Upper lobe of right lung (tissue), 1 donor: ENCODE data around the gene RBKS. TPM values are rescaled to one million over a fixed set of nuclear protein-coding genes. Genes with fewer than 3 reads are reported as not detected.

Experiments used
- ATAC-seq: fragments of 200-7000 bp; cut with Tn5 transposase; one replicate; pipeline ENCODE4 v1.9.1; 2020; ENCODE audit warnings: mild to moderate bottlenecking, moderate library complexity
- DNase-seq: peaks from one replicate; pipeline ENCODE4 v3.0.0-alpha.2; 2020
- H3K27ac ChIP-seq: fragments of 200-600 bp; one replicate; pipeline ENCODE4 v1.8.0; 2022
- H3K27me3 ChIP-seq: fragments of 200-600 bp; one replicate; pipeline ENCODE4 v1.8.0; 2022; ENCODE audit warnings: mild to moderate bottlenecking
- H3K36me3 ChIP-seq: fragments of 200-600 bp; one replicate; pipeline ENCODE4 v1.8.0; 2022
- H3K4me1 ChIP-seq: fragments of 200-600 bp; one replicate; pipeline ENCODE4 v1.8.0; 2022
- H3K4me3 ChIP-seq: fragments of 200-600 bp; one replicate; pipeline ENCODE4 v1.8.0; 2022; ENCODE audit warnings: mild to moderate bottlenecking
- H3K9me3 ChIP-seq: fragments of 200-600 bp; one replicate; pipeline ENCODE4 v1.8.0; 2022
- intact Hi-C: fragments of 100-400 bp; cut with DNase I; formaldehyde crosslinking; loops from one replicate; pipeline ENCODE4 v1.11.0; 2022
- total RNA-seq: library from RNA; stranded (reverse); fragmentation: NEBNext Ultra II Directional; extraction: Animal tissue kit (Norgen Biotek cat#: 25700); gene quantifications from one replicate; pipeline ENCODE4 v1.2.1, GENCODE V29; 2021
- TF ChIP-seq, protein P1 (sequence below): fragments of 200-600 bp; IDR thresholded peaks from one replicate; pipeline ENCODE4 v1.8.0; 2022; ENCODE audit warnings: antibody characterized with exemption
- donor health status: DM: no; HTN: yes; CAD: no; lungs with severe emphysema.

The RBKS gene
- total RNA-seq, 1 donor from 2014 or later = 1.9 TPM

GRCh38 chr2:27830656-27831055 lies 59.5 kb downstream of the RBKS start:
- DNase-seq (no peak), ATAC-seq (no peak)
- no peaks in the 10 kb centered on the region for H3K9me3 ChIP-seq
- H3K4me3 ChIP-seq = no peak overlapping the region
- intact Hi-C loops = no loop called here
- TF ChIP-seq, protein P1, sequence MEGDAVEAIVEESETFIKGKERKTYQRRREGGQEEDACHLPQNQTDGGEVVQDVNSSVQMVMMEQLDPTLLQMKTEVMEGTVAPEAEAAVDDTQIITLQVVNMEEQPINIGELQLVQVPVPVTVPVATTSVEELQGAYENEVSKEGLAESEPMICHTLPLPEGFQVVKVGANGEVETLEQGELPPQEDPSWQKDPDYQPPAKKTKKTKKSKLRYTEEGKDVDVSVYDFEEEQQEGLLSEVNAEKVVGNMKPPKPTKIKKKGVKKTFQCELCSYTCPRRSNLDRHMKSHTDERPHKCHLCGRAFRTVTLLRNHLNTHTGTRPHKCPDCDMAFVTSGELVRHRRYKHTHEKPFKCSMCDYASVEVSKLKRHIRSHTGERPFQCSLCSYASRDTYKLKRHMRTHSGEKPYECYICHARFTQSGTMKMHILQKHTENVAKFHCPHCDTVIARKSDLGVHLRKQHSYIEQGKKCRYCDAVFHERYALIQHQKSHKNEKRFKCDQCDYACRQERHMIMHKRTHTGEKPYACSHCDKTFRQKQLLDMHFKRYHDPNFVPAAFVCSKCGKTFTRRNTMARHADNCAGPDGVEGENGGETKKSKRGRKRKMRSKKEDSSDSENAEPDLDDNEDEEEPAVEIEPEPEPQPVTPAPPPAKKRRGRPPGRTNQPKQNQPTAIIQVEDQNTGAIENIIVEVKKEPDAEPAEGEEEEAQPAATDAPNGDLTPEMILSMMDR = no peak
- no peak overlapping the region for H3K27ac ChIP-seq
- H3K4me1 ChIP-seq = no peaks in the 10 kb centered on the region
- H3K27me3 ChIP-seq = no peaks in the 10 kb centered on the region
- H3K36me3 ChIP-seq = no peaks in the 10 kb centered on the region

DNA sequence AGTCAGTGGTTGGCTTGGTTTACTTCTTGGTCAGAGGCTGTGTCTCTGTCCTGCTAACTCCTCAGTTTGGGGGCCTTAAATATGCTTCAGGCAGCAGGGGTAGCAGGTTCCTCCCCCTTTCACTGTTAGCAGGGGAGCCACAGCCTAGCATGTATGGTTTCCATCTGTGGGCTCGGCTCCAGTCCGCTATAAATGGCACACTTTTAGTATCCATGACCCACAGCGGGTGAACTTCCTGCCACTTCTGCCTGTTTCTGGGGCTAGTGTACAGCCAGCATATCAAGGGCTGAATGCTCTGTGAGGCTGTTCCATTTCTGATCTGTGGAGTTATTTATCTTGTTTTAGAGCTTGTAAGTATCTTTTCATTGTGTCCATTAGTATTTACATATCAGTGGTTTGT lies 60.4 kb downstream of the RBKS start:
- no peak for DNase-seq
- intact Hi-C loops = no loop called here
- TF ChIP-seq, protein P1 = no peak
- H3K9me3 ChIP-seq = no peaks in the 10 kb centered on the region
- no peaks in the 10 kb centered on the region for H3K27me3 ChIP-seq
- H3K4me3 ChIP-seq = no peak overlapping the region
- H3K36me3 ChIP-seq = no peaks in the 10 kb centered on the region
- H3K27ac ChIP-seq = no peak overlapping the region
- H3K4me1 ChIP-seq = no peaks in the 10 kb centered on the region
- ATAC-seq = no peak

DNA sequence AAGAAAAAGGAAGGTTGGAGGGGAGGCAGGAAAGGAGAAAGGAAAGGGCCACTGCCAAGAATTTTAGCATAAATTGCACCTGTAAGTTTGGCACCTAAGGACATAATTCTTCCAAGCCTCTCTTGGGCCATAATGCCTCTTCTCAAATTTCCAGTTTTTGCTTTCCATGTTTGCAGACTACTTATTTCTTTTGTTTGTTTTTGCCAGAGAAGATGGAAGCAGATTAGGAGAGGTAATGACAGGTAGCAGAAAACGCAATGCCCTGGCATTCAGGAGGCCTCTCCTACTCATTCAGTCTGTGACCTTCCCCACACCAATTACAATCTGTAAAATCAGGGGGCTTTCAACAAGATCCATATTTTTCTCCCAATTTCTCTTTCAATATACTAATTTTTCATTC lies 61.9 kb downstream of the RBKS start:
- no peak for ATAC-seq
- intact Hi-C loops = no loop called here

GRCh38 chr2:27824401-27824800 lies 65.8 kb downstream of the RBKS start:
- H3K36me3 ChIP-seq = no peaks in the 10 kb centered on the region
- no peak overlapping the region for H3K27ac ChIP-seq
- intact Hi-C loops = no loop called here
- no peak for ATAC-seq
- TF ChIP-seq, protein P1 = no peak
- H3K4me1 ChIP-seq = no peaks in the 10 kb centered on the region
- H3K4me3 ChIP-seq = no peak overlapping the region
- DNase-seq = no peak
- H3K9me3 ChIP-seq = no peaks in the 10 kb centered on the region
- H3K27me3 ChIP-seq = no peaks in the 10 kb centered on the region

More for the DNA sequence above, 61.9 kb downstream of the RBKS start:
- Histone ChIP-seq H3K27me3 (no peaks in the 10 kb centered on the region), H3K4me1 (no peaks in the 10 kb centered on the region), H3K27ac (no peak overlapping the region), H3K4me3 (no peak overlapping the region), H3K9me3 (no peaks in the 10 kb centered on the region), H3K36me3 (no peaks in the 10 kb centered on the region)
- no peak for DNase-seq
- TF ChIP-seq, protein P1 = no peak

- intact Hi-C loops = no loop called here
- TF ChIP-seq, protein P1 = no peak
These were observed 66.6 kb downstream of the RBKS start for GRCh38 chr2:27823569-27823968.

DNA sequence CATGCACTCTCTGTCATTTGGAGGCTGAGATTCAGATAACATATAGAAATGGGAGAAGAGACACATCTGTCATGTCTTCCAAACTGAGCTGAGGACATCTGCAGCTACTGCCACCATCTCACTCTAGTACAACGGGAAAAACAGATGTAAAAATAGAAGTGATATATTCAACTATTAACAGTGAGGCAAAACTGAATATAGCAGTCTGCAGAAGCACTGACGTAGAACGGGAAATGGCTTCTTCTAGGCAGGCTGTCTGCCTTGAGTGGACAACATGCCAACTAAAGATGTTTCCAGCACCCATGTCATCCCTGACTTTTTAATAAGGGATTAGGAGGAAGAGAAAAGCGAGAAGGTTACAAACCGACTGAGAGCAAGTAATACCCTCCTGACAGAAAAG lies 67.1 kb downstream of the RBKS start:
- no peaks in the 10 kb centered on the region for H3K27me3 ChIP-seq
- intact Hi-C loops = no loop called here
- DNase-seq (no peak), ATAC-seq (no peak)
- H3K4me3 ChIP-seq = no peak overlapping the region
- TF ChIP-seq, protein P1 = no peak
- H3K27ac ChIP-seq = no peak overlapping the region
- H3K36me3 ChIP-seq = no peaks in the 10 kb centered on the region
- H3K4me1 ChIP-seq = no peaks in the 10 kb centered on the region
- H3K9me3 ChIP-seq = no peaks in the 10 kb centered on the region

More at GRCh38 chr2:27823569-27823968, 66.6 kb downstream of the RBKS start:
- no peaks in the 10 kb centered on the region for H3K4me1 ChIP-seq
- no peaks in the 10 kb centered on the region for H3K36me3 ChIP-seq
- ATAC-seq (no peak), DNase-seq (no peak)
- no peak overlapping the region for H3K27ac ChIP-seq
- no peak overlapping the region for H3K4me3 ChIP-seq
- no peaks in the 10 kb centered on the region for H3K9me3 ChIP-seq
- no peaks in the 10 kb centered on the region for H3K27me3 ChIP-seq
